Mammary epithelial cell (primary cell): ENCODE data around the gene NLGN1.

Source experiments
- EZH2 ChIP-seq: IDR thresholded peaks from 2 replicates; pipeline ENCODE4 v1.6.1; 2012; ENCODE audit warnings: low read length, inconsistent platforms, borderline replicate concordance
- TF ChIP-seq, protein P1 (sequence below), 2 donors: IDR thresholded peaks in 1 of 2; conservative IDR thresholded peaks in 1 of 2; 2 replicates each; pipeline ENCODE4 v1.5.1; 2011 to 2012; ENCODE audit warnings: inconsistent platforms in 2 of 2, low read length in 2 of 2, mild to moderate bottlenecking in 2 of 2, control low read depth in 1 of 2, low read depth in 1 of 2; ENCODE audit not compliant: insufficient read depth in 1 of 2; ENCODE audit errors: extremely low read depth in 1 of 2

- TF ChIP-seq, protein P1, sequence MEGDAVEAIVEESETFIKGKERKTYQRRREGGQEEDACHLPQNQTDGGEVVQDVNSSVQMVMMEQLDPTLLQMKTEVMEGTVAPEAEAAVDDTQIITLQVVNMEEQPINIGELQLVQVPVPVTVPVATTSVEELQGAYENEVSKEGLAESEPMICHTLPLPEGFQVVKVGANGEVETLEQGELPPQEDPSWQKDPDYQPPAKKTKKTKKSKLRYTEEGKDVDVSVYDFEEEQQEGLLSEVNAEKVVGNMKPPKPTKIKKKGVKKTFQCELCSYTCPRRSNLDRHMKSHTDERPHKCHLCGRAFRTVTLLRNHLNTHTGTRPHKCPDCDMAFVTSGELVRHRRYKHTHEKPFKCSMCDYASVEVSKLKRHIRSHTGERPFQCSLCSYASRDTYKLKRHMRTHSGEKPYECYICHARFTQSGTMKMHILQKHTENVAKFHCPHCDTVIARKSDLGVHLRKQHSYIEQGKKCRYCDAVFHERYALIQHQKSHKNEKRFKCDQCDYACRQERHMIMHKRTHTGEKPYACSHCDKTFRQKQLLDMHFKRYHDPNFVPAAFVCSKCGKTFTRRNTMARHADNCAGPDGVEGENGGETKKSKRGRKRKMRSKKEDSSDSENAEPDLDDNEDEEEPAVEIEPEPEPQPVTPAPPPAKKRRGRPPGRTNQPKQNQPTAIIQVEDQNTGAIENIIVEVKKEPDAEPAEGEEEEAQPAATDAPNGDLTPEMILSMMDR (conservative IDR thresholded peaks at IDR 0.05 in 1 of 2, IDR thresholded peaks at IDR 0.05 in 1 of 2; ENCODE audit: extremely low read depth in 1 of 2, insufficient read depth in 1 of 2, low read depth in 1 of 2, low read length in 2 of 2), result no peak
- no peak for TF ChIP-seq EZH2
Measured at GRCh38 chr3:173875790-173876189, 478.2 kb downstream of the NLGN1 start.
